Bronchial epithelial cell (primary cell): ENCODE measurements around the gene ENDOU. TPM values are rescaled to one million over a fixed set of nuclear protein-coding genes. Genes with fewer than 3 reads are reported as not detected.

Experiments used
- DNase-seq: peaks from one replicate; pipeline ENCODE4 v3.0.0-alpha.2; 2010; ENCODE audit warnings: low read depth
- FAIRE-seq: peaks from 2 replicates; lab custom pipeline; 2011; peaks lifted over from hg19 to GRCh38; lab: Jason Lieb, UNC
- H3K27me3 ChIP-seq: 2 replicates; pipeline ENCODE4 v1.5.1; 2011; ENCODE audit warnings: low read length; ENCODE audit not compliant: control insufficient read depth, insufficient read depth
- H3K36me3 ChIP-seq: 2 replicates; pipeline ENCODE4 v1.5.1; 2011; ENCODE audit warnings: low read length; ENCODE audit not compliant: control insufficient read depth, insufficient read depth
- H3K4me3 ChIP-seq: 2 replicates; pipeline ENCODE4 v1.5.1; 2011; ENCODE audit warnings: mild to moderate bottlenecking, low read depth, low read length, control low read depth
- CTCF ChIP-seq: IDR thresholded peaks from 2 replicates; pipeline ENCODE4 v1.5.1; 2011; ENCODE audit warnings: mild to moderate bottlenecking, moderate library complexity, low read length, control low read depth, inconsistent platforms; ENCODE audit not compliant: insufficient read depth, severe bottlenecking
- total RNA-seq: library from RNA; depleted of rRNA; stranded (reverse); fragments of >200 nt; gene quantifications from 2 replicates; pipeline ENCODE4 v1.2.1, GENCODE V29; 2014

The ENDOU gene
- total RNA-seq, 1 donor from 2014 or later: not detected

GRCh38 chr12:47772094-47772660 lies 46.9 kb upstream of the ENDOU start:
- no peaks in the 10 kb centered on the region for H3K27me3 ChIP-seq
- DNase-seq (no peak), FAIRE-seq (no peak)
- TF ChIP-seq CTCF: no peak
- no peaks in the 10 kb centered on the region for H3K36me3 ChIP-seq
- no peak overlapping the region for H3K4me3 ChIP-seq

- H3K36me3 ChIP-seq: no peaks in the 10 kb centered on the region
- no peak for TF ChIP-seq CTCF
- H3K4me3 ChIP-seq: no peak overlapping the region
- FAIRE-seq: no peak
- no peaks in the 10 kb centered on the region for H3K27me3 ChIP-seq
- DNase-seq: no peak
These were observed 46.0 kb upstream of the ENDOU start for GRCh38 chr12:47771304-47771703.

GRCh38 chr12:47770086-47770726 lies 44.9 kb upstream of the ENDOU start:
- no peak for FAIRE-seq
- peak; percentile 61 for DNase-seq
- TF ChIP-seq CTCF: no peak

GRCh38 chr12:47769234-47770085 lies 44.2 kb upstream of the ENDOU start:
- no peak for TF ChIP-seq CTCF
- DNase-seq (no peak), FAIRE-seq (no peak)
- H3K27me3 ChIP-seq: no peaks in the 10 kb centered on the region
- no peaks in the 10 kb centered on the region for H3K36me3 ChIP-seq
- H3K4me3 ChIP-seq: no peak overlapping the region

More at GRCh38 chr12:47770086-47770726, 44.9 kb upstream of the ENDOU start:
- Histone ChIP-seq H3K36me3 (no peaks in the 10 kb centered on the region), H3K4me3 (no peak overlapping the region), H3K27me3 (no peaks in the 10 kb centered on the region)

GRCh38 chr12:47768323-47768811 lies 43.1 kb upstream of the ENDOU start:
- DNase-seq (peak; percentile 81), FAIRE-seq (no peak)
- H3K27me3 ChIP-seq: no peaks in the 10 kb centered on the region
- TF ChIP-seq CTCF: no peak
- no peak overlapping the region for H3K4me3 ChIP-seq
- H3K36me3 ChIP-seq: no peaks in the 10 kb centered on the region
